Stimulated activated CD4-positive, alpha-beta T cell treated with anti-CD3 and anti-CD28 coated beads, Interleukin-2, amount 100 ng/mL, for 48 hours (primary cell): ENCODE data around the gene PADI4.
A peak's percentile ranks its signal among the peaks of the same experiment; 100 is the strongest.
"Not testable (repeated sequence)": the region's sequence is repeated elsewhere in the genome, so short reads cannot be mapped to it uniquely, and the experiment has no call there.

Source experiments
- DNase-seq, 2 donors: peaks; one replicate each; pipeline ENCODE4 v3.0.0-alpha.2; 2020

Gene PADI4

GRCh38 chr1:17403081-17403480 lies 95.1 kb downstream of the PADI4 start:
- no peak for DNase-seq

DNA sequence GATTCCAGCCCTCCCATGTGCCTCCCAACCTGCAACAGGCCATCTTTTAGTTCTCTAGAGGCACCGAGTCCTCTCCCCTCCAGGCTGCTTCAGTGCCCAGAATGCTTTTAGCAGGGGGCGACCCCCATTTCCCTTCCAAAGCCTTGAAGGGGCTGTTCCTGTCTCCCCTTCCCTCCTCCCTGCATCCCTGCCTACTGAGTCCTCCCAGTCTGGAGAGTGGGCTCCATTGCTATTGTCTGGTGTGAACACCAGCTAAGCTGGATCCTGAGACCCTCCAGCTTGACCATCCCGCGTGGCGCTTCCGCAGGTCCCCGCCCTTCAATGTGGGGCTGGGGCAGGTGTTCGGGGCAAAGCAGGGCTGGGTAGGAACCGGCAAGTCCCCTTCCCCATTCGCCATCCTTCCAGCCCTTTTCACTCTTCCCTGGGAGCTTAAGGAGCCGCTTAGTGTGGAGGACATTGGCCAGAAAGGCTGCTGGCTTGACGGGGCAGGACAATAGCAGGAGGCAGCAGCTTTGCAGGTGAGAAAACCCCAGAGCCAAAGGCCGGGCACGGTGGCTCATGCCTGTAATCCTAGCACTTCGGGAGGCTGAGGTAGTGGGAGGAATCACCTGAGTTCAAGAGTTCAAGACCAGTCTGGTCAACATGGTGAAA lies 96.2 kb downstream of the PADI4 start:
- DNase-seq, result no peak

- no peak for DNase-seq
Observed at GRCh38 chr1:17404820-17405219, 96.8 kb downstream of the PADI4 start.

GRCh38 chr1:17405898-17406759 lies 98.1 kb downstream of the PADI4 start:
- DNase-seq, result peak; percentile 30 to 44

DNA sequence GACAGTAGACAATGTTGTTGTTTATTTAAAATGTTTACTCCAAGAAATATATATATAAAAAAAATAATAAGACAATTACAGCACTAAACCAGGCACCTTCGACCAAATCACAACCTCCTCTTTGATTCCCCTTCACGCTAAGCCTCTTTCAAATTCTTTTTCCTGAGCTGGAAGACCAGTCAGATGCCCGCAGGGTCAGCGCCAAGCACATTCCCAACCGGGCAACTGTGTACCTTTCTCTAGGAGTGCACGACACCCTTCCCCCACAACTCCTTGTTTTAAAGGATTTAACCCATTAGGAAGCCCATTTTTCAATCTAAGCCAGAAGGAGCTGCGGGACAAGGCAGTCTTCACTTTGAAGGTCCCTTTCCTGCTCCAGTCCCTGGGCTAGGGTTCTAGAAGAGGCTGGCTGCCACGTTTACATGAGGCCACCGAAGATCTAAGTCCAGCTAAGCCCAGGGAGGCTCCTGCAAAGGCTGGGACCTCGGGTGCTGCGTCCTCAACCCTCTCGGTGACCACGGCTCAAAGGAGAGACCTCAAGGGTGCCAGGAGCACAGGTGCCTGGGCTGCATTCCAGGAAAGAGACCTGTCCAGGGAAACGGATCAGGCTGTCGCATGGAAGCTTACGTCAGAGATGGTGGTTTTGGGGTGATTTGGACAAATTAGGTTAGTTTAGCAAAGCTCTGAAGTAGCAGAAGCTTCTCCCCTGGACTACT lies 98.9 kb downstream of the PADI4 start:
- DNase-seq, result not testable (repeated sequence)

GRCh38 chr1:17407786-17408514 lies 100.0 kb downstream of the PADI4 start:
- not testable (repeated sequence) for DNase-seq

GRCh38 chr1:17409391-17409811 lies 101.4 kb downstream of the PADI4 start:
- DNase-seq, result no peak

- DNase-seq, result no peak
Observed at GRCh38 chr1:17412093-17412870, 104.3 kb downstream of the PADI4 start.
